ENCODE data around the gene MAGI1. TPM values are rescaled to one million over a fixed set of nuclear protein-coding genes. Genes with fewer than 3 reads are reported as not detected.

MAGI1 gene
- total RNA-seq, 1 donor from 2014 or later, result 47.1 TPM

DNA sequence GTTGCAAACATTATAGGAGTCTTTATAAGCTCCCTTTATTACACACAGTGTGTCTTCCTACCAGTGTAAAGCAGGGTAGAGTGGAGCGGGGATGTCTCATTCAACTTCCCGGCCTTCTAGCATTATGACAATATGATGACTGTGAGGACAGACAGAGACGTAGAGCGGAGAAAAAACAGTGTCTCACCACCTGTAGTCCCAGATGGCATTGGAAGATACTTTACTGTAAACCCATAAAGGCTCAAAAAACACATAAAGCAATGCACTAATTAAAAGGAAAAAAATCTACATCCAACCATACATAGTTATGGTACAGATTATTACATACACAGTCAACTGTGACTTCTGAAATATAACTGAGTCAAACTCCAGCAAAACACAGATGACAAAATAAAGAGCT lies 383.7 kb downstream of the MAGI1 start:
- Histone ChIP-seq H3K27me3 (no peaks in the 10 kb centered on the region), H3K36me3 (no peaks in the 10 kb centered on the region), H3K4me1 (no peaks in the 10 kb centered on the region), H3K9me3 (no peaks in the 10 kb centered on the region), H3K4me3 (no peak overlapping the region), H3K27ac (no peak overlapping the region)
- TF ChIP-seq, protein P1, sequence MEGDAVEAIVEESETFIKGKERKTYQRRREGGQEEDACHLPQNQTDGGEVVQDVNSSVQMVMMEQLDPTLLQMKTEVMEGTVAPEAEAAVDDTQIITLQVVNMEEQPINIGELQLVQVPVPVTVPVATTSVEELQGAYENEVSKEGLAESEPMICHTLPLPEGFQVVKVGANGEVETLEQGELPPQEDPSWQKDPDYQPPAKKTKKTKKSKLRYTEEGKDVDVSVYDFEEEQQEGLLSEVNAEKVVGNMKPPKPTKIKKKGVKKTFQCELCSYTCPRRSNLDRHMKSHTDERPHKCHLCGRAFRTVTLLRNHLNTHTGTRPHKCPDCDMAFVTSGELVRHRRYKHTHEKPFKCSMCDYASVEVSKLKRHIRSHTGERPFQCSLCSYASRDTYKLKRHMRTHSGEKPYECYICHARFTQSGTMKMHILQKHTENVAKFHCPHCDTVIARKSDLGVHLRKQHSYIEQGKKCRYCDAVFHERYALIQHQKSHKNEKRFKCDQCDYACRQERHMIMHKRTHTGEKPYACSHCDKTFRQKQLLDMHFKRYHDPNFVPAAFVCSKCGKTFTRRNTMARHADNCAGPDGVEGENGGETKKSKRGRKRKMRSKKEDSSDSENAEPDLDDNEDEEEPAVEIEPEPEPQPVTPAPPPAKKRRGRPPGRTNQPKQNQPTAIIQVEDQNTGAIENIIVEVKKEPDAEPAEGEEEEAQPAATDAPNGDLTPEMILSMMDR (IDR thresholded peaks at IDR 0.05), result no peak
- TF ChIP-seq POLR2AphosphoS5 (IDR thresholded peaks at IDR 0.05; ENCODE audit: insufficient read depth in 1 of 2, low read depth in 1 of 2) (no peak), POLR2A (IDR thresholded peaks at IDR 0.05) (no peak)
- intact Hi-C loops (cut with DNase I), result no loop called here
- DNase-seq (ENCODE audit: extremely low spot score in 2 of 2), result no peak

DNA sequence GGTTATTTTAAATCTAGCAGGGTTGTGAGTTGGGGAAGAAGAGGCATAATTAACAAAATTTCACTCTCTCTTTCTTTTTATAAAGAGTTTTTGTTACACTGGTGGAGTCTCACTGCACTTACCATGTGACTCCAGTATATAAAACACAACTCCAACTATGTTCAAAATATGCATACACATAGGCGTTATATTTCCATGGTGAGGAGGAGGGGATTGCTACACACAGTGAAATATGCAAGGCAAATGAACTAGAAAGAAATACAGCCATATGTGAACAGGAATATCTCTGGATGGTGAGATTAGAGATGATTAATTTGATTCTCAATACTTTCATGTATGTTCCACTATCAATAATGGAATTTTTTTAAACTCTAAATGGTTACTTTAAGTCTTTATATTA lies 385.0 kb downstream of the MAGI1 start:
- intact Hi-C loops (cut with DNase I), result no loop called here
- DNase-seq (ENCODE audit: extremely low spot score in 2 of 2), result no peak
- TF ChIP-seq POLR2A (IDR thresholded peaks at IDR 0.05) (no peak), POLR2AphosphoS5 (IDR thresholded peaks at IDR 0.05; ENCODE audit: insufficient read depth in 1 of 2, low read depth in 1 of 2) (no peak)
- TF ChIP-seq, protein P1 (IDR thresholded peaks at IDR 0.05), result no peak

DNA sequence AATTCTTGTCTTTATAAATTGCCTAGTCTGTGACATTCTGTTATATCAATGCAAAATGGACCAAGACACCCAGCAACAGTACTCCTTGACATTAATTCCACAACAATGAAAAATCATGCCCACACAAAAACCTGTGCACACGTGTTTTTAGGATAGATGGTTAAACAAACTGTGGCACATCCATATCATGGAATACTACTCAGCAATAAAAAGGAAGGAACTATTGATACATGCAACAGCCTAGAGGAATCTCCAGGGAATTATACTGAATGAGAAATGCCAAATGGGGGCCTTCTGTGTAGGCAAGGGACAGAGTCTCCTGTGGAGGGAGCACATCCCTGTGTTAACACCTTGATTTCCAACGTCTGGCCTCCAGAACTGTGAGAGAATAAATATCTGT lies 388.5 kb downstream of the MAGI1 start:
- Histone ChIP-seq H3K4me1 (no peaks in the 10 kb centered on the region), H3K9me3 (peaks cover 3% of the 10 kb centered on the region), H3K36me3 (no peaks in the 10 kb centered on the region), H3K27ac (no peak overlapping the region), H3K27me3 (no peaks in the 10 kb centered on the region), H3K4me3 (no peak overlapping the region)
- DNase-seq (ENCODE audit: extremely low spot score in 2 of 2), result no peak
- TF ChIP-seq, protein P1 (IDR thresholded peaks at IDR 0.05), result no peak
- TF ChIP-seq POLR2A (IDR thresholded peaks at IDR 0.05) (no peak), POLR2AphosphoS5 (IDR thresholded peaks at IDR 0.05; ENCODE audit: insufficient read depth in 1 of 2, low read depth in 1 of 2) (no peak)
- intact Hi-C loops (cut with DNase I), result no loop called here

More for the DNA sequence above, 385.0 kb downstream of the MAGI1 start:
- no peaks in the 10 kb centered on the region for H3K9me3 ChIP-seq
- H3K4me3 ChIP-seq, result no peak overlapping the region
- no peak overlapping the region for H3K27ac ChIP-seq
- H3K27me3 ChIP-seq, result no peaks in the 10 kb centered on the region
- no peaks in the 10 kb centered on the region for H3K4me1 ChIP-seq
- no peaks in the 10 kb centered on the region for H3K36me3 ChIP-seq

DNA sequence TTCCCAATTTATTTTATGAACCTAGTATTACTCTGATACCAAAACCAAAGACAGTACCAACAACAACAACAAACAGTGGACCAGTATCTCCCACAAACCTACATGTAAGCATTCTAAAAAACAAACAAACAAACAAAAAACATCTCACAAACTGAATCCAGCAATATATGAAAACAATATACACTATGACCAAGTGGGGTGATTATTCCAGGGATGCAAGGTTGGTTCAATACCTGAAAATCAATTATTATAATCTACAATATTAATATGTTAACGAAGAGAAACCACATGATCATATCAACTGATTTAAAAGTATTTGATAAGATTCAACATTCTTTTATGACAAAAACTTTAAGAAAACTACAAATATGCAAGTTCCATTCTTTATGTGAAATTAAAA lies 391.3 kb downstream of the MAGI1 start:
- Histone ChIP-seq H3K27me3 (no peaks in the 10 kb centered on the region), H3K9me3 (peaks cover 3% of the 10 kb centered on the region), H3K4me3 (no peak overlapping the region), H3K36me3 (no peaks in the 10 kb centered on the region), H3K27ac (no peak overlapping the region), H3K4me1 (no peaks in the 10 kb centered on the region)
- intact Hi-C loops (cut with DNase I), result no loop called here
- TF ChIP-seq POLR2AphosphoS5 (IDR thresholded peaks at IDR 0.05; ENCODE audit: insufficient read depth in 1 of 2, low read depth in 1 of 2) (no peak), POLR2A (IDR thresholded peaks at IDR 0.05) (no peak)
- TF ChIP-seq, protein P1 (IDR thresholded peaks at IDR 0.05), result no peak
- no peak for DNase-seq (ENCODE audit: extremely low spot score in 2 of 2)

DNA sequence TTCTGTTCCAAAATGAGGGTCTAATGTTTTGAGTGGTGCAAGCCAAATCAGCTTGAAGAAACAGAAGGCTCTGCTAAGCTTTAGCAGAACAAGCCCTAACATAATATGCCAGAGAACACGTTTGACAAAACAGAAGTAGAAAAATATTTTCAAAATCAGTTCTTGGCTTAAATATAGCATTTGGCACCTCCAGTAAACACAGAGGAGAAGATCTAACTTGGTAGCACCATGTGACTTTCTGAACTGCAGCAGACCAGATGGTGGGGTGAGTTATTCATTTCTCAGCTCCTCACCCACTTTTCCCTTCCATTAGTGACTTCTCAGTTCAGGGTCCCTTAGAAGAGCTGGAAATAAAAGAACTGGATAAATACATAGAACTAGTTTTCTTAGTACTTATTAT lies 395.8 kb downstream of the MAGI1 start:
- intact Hi-C loops (cut with DNase I), result no loop called here
- TF ChIP-seq POLR2AphosphoS5 (IDR thresholded peaks at IDR 0.05; ENCODE audit: insufficient read depth in 1 of 2, low read depth in 1 of 2), result no peak
- TF ChIP-seq, protein P1 (IDR thresholded peaks at IDR 0.05), result no peak
- no peak for TF ChIP-seq POLR2A (IDR thresholded peaks at IDR 0.05)
- no peak for DNase-seq (ENCODE audit: extremely low spot score in 2 of 2)
- Histone ChIP-seq H3K36me3 (no peaks in the 10 kb centered on the region), H3K9me3 (peaks cover 3% of the 10 kb centered on the region), H3K4me3 (no peak overlapping the region), H3K4me1 (peaks cover 5% of the 10 kb centered on the region), H3K27ac (no peak overlapping the region), H3K27me3 (no peaks in the 10 kb centered on the region)

All from vagina (tissue), 2 donors.